Effector memory CD4-positive, alpha-beta T cell (primary cell): ENCODE data around the gene KIAA0930.

Experiments used
- DNase-seq, 3 donors: peaks; one replicate each; pipeline ENCODE4 v3.0.0-alpha.2; 2020
- H3K27ac ChIP-seq: 2 replicates; pipeline ENCODE4 v1.7.0; 2013; ENCODE audit warnings: mild to moderate bottlenecking, low read length, moderate library complexity; ENCODE audit not compliant: insufficient read depth, poor library complexity, severe bottlenecking
- H3K27me3 ChIP-seq: replicated peaks from 2 replicates; pipeline ENCODE4 v1.7.0; 2013; ENCODE audit warnings: mild to moderate bottlenecking, low read length; ENCODE audit not compliant: insufficient read depth, control insufficient read depth, poor library complexity, severe bottlenecking
- H3K36me3 ChIP-seq: 2 replicates; pipeline ENCODE4 v1.7.0; 2013; ENCODE audit warnings: mild to moderate bottlenecking, low read length, moderate library complexity; ENCODE audit not compliant: control insufficient read depth, insufficient read depth
- H3K4me1 ChIP-seq: 2 replicates; pipeline ENCODE4 v1.7.0; 2013; ENCODE audit warnings: low read length, mild to moderate bottlenecking; ENCODE audit not compliant: control insufficient read depth, insufficient read depth, poor library complexity, severe bottlenecking
- H3K4me3 ChIP-seq: 2 replicates; pipeline ENCODE4 v1.7.0; 2013; ENCODE audit warnings: low read length, low read depth, mild to moderate bottlenecking; ENCODE audit not compliant: insufficient read depth, poor library complexity, severe bottlenecking
- H3K9me3 ChIP-seq: 2 replicates; pipeline ENCODE4 v1.7.0; 2013; ENCODE audit warnings: mild to moderate bottlenecking, low read length, moderate library complexity; ENCODE audit not compliant: control insufficient read depth

The KIAA0930 gene

DNA sequence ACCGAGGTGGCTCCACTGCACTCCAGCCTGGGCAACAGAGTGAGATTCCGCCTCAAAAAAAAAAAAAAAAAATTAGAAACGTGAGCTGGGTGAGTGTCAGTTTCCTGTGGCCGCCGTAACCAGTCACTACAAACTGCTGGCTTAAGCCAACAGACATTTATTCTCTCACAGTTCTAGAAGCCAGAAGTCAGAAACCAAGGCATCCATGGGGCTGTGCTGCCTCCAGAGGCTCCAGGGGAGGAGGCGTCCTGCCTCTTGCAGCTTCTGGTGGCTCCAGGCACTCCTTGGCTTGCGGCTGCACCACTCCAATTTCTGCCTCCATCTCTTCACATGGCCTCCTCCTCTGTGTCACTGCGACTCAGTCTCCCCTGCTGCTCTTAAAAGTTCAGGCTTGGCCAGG, 11.1 kb upstream of the KIAA0930 start:
- Histone ChIP-seq H3K27ac (no peak overlapping the region), H3K27me3 (no peaks in the 10 kb centered on the region), H3K4me1 (no peaks in the 10 kb centered on the region), H3K36me3 (no peaks in the 10 kb centered on the region), H3K9me3 (no peaks in the 10 kb centered on the region), H3K4me3 (no peak overlapping the region)
- no peak for DNase-seq

DNA sequence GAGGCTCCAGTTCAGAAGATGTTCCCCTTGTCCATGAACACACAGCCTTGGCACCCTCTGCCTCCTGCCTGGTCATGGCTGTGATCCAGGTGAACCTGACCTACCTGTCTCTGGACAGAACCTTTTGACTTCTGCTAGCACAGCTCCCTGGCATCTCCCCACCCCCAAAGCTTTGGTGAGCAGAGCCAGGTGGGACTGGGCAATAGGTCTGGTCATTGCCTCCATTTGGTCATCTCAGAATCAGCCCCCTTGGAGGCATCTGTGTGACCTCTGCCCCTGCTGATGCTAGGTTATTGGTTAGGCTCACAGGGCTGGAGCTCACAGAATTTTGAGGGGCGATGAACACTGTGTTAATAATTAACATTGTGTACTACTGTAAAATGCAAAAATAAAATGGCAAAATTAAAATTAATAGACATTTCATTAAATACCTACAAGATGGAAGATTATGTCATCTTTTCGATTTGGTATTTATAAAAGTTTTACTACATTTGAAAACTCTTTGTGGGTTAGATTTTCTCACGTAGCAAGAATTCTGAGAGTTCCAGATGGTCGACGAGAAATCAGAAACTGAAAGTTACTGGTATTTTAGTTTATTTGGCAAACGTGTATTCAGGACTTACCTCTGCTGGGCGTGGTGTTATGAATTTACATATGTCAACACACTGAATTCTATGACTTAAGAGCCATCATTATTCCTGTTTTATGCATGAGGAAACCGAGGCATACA, 8.3 kb upstream of the KIAA0930 start:
- no peaks in the 10 kb centered on the region for H3K27me3 ChIP-seq
- no peaks in the 10 kb centered on the region for H3K4me1 ChIP-seq
- H3K27ac ChIP-seq, result no peak overlapping the region
- DNase-seq, result no peak
- no peaks in the 10 kb centered on the region for H3K9me3 ChIP-seq
- no peaks in the 10 kb centered on the region for H3K36me3 ChIP-seq
- no peak overlapping the region for H3K4me3 ChIP-seq

DNA sequence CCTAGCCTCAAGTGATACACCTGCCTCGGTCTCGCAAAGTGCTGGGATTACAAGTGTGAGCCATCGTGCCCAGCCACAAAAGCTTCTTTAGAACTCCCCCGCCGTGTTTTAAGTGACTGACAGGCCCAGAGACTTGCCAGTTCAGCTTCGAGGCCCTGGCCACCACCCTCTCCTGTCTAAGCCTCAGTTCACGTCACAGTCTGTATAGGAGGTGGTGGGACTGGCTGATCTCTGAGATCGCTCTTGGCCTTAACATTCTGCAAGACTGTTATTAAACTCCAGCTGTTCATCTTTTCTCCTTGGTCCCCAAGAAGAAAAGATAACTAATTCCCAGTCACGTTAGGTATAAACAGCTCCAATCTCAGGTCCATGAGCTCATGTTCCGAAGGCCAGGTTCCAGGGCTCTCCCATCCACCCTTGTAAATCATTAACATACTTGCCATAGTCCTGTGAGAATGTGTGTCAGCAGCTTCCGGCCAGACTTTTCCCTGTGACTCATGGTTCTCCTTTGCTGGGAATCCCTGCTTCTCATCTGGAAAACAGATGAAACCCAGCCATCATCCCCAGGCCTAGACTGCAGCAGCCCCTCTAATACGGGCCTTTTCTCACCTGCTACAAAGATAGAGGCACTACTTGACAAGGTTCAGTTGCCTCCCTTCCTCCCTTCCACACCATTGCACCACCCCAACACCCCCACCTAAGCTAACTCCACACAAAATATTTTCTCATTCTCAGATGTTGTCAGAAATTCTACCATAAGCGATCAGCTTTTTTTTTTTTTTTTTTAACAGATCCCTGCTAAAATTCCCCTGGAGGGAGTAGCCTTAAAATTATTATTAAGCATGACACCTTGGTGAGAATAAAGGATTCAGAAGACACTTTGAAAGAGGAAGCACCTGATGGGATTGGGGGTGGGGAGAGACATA, 5.6 kb upstream of the KIAA0930 start:
- no peak overlapping the region for H3K4me3 ChIP-seq
- H3K27me3 ChIP-seq, result no peaks in the 10 kb centered on the region
- H3K4me1 ChIP-seq, result peaks cover 2% of the 10 kb centered on the region
- no peaks in the 10 kb centered on the region for H3K36me3 ChIP-seq
- no peak for DNase-seq
- no peaks in the 10 kb centered on the region for H3K9me3 ChIP-seq
- no peak overlapping the region for H3K27ac ChIP-seq

DNA sequence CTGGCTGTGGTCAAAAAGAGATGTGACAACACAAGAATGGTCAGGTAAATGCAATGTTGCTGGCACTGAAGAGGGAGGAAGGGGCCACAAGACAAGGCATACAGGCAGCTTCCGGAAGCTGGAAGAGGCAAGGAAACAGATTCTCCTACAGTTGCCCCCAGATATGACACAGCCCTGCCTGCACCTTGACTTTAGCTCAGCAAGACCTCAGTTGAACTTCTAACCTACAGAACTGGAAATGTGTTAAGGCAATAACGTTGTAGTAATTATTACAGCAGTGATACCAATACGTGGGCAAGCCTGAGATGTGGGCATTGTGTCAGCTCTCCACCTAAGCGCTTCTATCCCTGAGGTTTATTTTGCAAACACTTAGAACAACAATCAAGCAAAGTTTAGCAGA, 4.2 kb upstream of the KIAA0930 start:
- no peak for DNase-seq
- no peak overlapping the region for H3K4me3 ChIP-seq
- no peaks in the 10 kb centered on the region for H3K36me3 ChIP-seq
- H3K27me3 ChIP-seq, result no peaks in the 10 kb centered on the region
- H3K27ac ChIP-seq, result no peak overlapping the region
- H3K9me3 ChIP-seq, result no peaks in the 10 kb centered on the region
- peaks cover 10% of the 10 kb centered on the region for H3K4me1 ChIP-seq

DNA sequence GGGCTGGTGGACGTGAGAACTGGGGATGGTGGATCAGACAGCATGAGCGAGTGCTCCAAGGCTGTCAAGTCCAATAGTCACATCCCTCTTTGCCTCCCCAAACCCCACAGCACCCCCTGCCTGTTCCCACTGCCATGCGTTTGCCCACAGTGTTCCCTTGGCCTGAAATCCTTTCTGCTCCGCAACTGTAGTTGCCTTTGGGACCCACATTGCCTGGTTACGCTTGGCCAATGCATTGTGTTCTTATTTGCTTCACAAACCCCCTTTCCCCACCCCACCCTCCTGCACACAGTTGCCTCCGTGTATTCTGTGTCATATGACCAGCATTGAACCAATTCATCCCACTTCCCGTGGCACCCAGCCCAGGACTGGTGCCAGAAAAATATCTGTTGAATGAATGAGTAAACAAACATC, 2.1 kb upstream of the KIAA0930 start:
- no peak overlapping the region for H3K4me3 ChIP-seq
- DNase-seq, result no peak
- no peaks in the 10 kb centered on the region for H3K36me3 ChIP-seq
- peaks cover 16% of the 10 kb centered on the region for H3K4me1 ChIP-seq
- H3K27me3 ChIP-seq, result no peaks in the 10 kb centered on the region
- H3K9me3 ChIP-seq, result no peaks in the 10 kb centered on the region
- no peak overlapping the region for H3K27ac ChIP-seq

DNA sequence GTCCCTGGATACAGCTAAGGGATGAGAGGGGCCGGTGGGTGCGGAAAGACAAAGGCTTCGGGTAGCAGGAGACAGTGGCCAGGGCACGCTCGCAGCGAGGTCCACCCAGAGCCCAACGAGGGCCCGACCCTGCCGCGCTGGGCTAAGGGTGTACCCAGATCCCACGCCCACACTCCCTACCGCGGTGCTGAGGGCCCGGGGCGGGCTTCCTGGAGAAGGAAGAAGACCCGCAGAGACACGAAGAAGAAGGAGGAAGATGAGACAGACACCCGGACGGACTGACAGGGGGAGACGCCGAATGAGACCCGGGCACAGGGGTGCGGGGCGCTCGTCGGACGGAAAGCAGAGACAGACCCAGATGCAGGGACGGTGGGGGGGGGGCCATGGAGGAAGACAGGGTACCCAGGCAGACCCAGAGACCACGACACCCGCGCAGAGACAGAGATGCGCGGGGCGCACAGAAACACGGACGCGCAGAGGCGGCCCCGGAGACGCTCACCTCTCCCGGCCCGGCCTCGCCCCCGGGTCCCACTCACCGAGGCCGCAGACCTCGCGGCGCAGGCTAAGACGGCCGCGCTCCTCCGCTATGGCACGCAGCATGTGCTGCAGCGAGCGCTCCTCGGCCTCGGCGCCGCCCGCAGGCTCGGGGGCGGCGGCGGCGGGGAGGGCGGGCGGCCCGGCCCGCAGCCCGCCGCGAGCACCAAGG, 437 bp downstream of the KIAA0930 start:
- no peaks in the 10 kb centered on the region for H3K36me3 ChIP-seq
- no peaks in the 10 kb centered on the region for H3K9me3 ChIP-seq
- H3K27ac ChIP-seq, result peak overlapping the region; percentile 18
- peaks cover 16% of the 10 kb centered on the region for H3K4me1 ChIP-seq
- H3K4me3 ChIP-seq, result peak overlapping the region; percentile 68
- peak in 1 of 3 donors; percentile 3 for DNase-seq
- no peaks in the 10 kb centered on the region for H3K27me3 ChIP-seq

DNA sequence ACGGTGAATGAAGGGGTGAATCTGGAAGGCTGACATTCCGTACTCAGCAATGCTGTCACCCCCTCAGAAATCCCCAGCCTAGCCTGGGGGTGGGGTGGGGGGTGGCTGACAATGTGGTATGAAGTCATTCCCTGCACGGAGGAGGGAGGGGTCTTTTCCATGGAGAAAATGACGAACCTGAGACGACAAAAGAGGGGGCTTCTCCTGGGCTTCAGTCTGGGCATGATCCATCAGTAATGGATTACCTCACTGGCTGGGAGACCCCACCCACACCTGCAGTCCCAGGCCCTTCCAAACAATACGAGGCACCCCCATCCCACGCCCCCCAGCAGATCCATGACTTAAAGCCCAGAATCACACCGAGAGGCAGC, 1.0 kb downstream of the KIAA0930 start:
- DNase-seq, result no peak
- H3K4me1 ChIP-seq, result peaks cover 16% of the 10 kb centered on the region
- H3K36me3 ChIP-seq, result no peaks in the 10 kb centered on the region
- no peaks in the 10 kb centered on the region for H3K9me3 ChIP-seq
- H3K27ac ChIP-seq, result no peak overlapping the region
- H3K4me3 ChIP-seq, result peak overlapping the region; percentile 68
- H3K27me3 ChIP-seq, result no peaks in the 10 kb centered on the region

DNA sequence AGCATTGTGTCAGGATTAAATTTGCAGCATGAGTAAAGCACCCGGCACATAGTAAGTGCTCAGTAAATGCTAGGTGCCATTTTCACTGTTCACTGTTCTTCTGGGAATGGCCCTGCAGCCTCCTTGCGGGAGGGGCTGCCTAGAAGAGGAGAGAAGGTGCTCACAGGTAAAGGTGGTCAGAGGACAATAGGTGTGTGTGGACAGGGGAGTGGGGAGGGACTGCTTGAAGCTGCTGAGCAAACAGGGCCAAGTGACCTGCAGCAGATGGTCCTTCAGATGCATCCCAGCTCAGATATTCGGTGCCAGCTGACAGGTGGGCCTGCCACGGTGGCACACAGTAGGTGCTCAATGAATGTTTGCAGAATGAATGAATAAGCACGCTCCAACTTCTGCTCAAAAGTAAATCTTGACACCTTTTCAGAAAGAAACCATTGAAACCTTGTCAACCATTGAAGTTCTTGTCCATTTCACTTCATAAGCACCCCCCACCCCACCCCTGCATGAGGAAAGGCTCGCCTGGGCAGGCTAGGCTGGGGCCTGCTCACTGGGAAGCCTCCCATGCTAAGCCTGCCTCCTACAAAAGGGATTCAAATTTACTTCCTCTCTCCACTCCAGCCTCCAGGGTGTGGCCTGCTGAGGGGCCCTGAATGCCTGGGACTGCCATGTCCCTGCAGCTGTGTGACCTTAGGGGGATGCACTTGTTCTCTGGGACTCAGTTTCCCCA, 1.6 kb downstream of the KIAA0930 start:
- peaks cover 16% of the 10 kb centered on the region for H3K4me1 ChIP-seq
- no peaks in the 10 kb centered on the region for H3K9me3 ChIP-seq
- no peak for DNase-seq
- H3K4me3 ChIP-seq, result no peak overlapping the region
- H3K27me3 ChIP-seq, result no peaks in the 10 kb centered on the region
- no peak overlapping the region for H3K27ac ChIP-seq
- no peaks in the 10 kb centered on the region for H3K36me3 ChIP-seq

DNA sequence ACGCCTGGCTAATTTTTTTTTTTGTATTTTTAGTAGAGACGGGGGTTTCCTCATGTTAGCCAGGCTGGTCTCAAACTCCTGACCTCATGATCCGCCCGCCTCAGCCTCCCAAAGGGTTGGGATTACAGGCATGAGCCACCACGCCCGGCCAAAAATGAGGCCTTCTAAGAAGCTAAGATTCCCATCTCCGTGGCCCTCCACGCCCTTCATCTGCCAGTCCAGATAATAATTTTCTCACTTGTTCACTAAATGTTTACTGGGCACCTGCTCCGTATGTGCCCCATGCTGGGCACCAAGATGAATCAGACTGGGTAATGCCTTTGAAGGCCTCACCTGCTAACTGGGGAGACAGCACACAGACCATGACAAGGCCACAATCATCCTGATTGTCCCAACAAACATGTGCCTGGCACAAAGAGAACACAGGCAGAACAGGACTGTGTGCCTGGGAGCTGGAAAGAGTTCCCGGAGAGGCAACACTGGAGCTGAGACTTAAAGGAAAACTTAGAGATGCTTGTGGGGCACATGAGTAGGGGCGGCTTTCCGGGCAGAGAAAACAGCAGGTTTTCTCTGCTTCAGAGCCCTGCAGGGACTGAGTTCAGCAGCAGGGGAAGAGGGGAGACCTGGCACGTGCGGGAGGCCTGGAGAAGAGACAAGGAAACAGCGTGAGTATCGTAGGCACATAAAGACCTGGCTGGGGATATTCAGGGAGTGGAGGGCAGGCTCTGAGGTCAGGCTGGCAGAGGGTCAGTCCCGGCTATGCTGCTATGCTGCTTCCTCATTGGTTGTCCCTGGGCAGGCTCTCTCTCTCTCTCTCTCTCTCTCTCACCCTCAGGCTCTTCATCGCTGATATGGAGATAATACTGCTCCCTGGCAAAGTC, 2.4 kb downstream of the KIAA0930 start:
- no peak overlapping the region for H3K27ac ChIP-seq
- H3K9me3 ChIP-seq, result no peaks in the 10 kb centered on the region
- no peaks in the 10 kb centered on the region for H3K27me3 ChIP-seq
- no peaks in the 10 kb centered on the region for H3K36me3 ChIP-seq
- H3K4me1 ChIP-seq, result peaks cover 16% of the 10 kb centered on the region
- DNase-seq, result no peak
- no peak overlapping the region for H3K4me3 ChIP-seq
